ENCODE results near the gene ITGA11.

The ITGA11 gene

GRCh38 chr15:68364028-68364659 is 67.8 kb downstream of the ITGA11 start:
- no peak for DNase-seq (ENCODE audit: extremely low read depth, insufficient read length)
- Histone ChIP-seq H3K36me3 (ENCODE audit: control insufficient read depth, insufficient read depth, low read length) (no peaks in the 10 kb centered on the region), H3K27me3 (replicated peaks; ENCODE audit: control insufficient read depth, insufficient read depth, low read length) (no peaks in the 10 kb centered on the region), H3K4me3 (replicated peaks; ENCODE audit: low read depth, low read length) (no peak overlapping the region)
- TF ChIP-seq CTCF (IDR thresholded peaks at IDR 0.05; ENCODE audit: insufficient read depth, low read length, poor library complexity, severe bottlenecking): no peak

- no peak overlapping the region for H3K4me3 ChIP-seq (replicated peaks; ENCODE audit: low read depth, low read length)
- H3K36me3 ChIP-seq (ENCODE audit: control insufficient read depth, insufficient read depth, low read length): no peaks in the 10 kb centered on the region
- H3K27me3 ChIP-seq (replicated peaks; ENCODE audit: control insufficient read depth, insufficient read depth, low read length): no peaks in the 10 kb centered on the region
- no peak for TF ChIP-seq CTCF (IDR thresholded peaks at IDR 0.05; ENCODE audit: insufficient read depth, low read length, poor library complexity, severe bottlenecking)
- no peak for DNase-seq (ENCODE audit: extremely low read depth, insufficient read length)
Measured at GRCh38 chr15:68363353-68363752, 68.6 kb downstream of the ITGA11 start.

- no peak for DNase-seq (ENCODE audit: extremely low read depth, insufficient read length)
- TF ChIP-seq CTCF (IDR thresholded peaks at IDR 0.05; ENCODE audit: insufficient read depth, low read length, poor library complexity, severe bottlenecking): no peak
- H3K4me3 ChIP-seq (replicated peaks; ENCODE audit: low read depth, low read length): no peak overlapping the region
- no peaks in the 10 kb centered on the region for H3K27me3 ChIP-seq (replicated peaks; ENCODE audit: control insufficient read depth, insufficient read depth, low read length)
- no peaks in the 10 kb centered on the region for H3K36me3 ChIP-seq (ENCODE audit: control insufficient read depth, insufficient read depth, low read length)
Measured at GRCh38 chr15:68362537-68363126, 69.3 kb downstream of the ITGA11 start.

- H3K27me3 ChIP-seq (replicated peaks; ENCODE audit: control insufficient read depth, insufficient read depth, low read length): no peaks in the 10 kb centered on the region
- H3K4me3 ChIP-seq (replicated peaks; ENCODE audit: low read depth, low read length): no peak overlapping the region
- DNase-seq (ENCODE audit: extremely low read depth, insufficient read length): no peak
- no peaks in the 10 kb centered on the region for H3K36me3 ChIP-seq (ENCODE audit: control insufficient read depth, insufficient read depth, low read length)
- TF ChIP-seq CTCF (IDR thresholded peaks at IDR 0.05; ENCODE audit: insufficient read depth, low read length, poor library complexity, severe bottlenecking): no peak
Measured at GRCh38 chr15:68360721-68361120, 71.2 kb downstream of the ITGA11 start.

GRCh38 chr15:68356778-68357177 is 75.2 kb downstream of the ITGA11 start:
- Histone ChIP-seq H3K36me3 (ENCODE audit: control insufficient read depth, insufficient read depth, low read length) (no peaks in the 10 kb centered on the region), H3K27me3 (replicated peaks; ENCODE audit: control insufficient read depth, insufficient read depth, low read length) (no peaks in the 10 kb centered on the region), H3K4me3 (replicated peaks; ENCODE audit: low read depth, low read length) (no peak overlapping the region)
- TF ChIP-seq CTCF (IDR thresholded peaks at IDR 0.05; ENCODE audit: insufficient read depth, low read length, poor library complexity, severe bottlenecking): no peak
- no peak for DNase-seq (ENCODE audit: extremely low read depth, insufficient read length)

Measured in GM06990 (cell line).